Astrocyte (in vitro differentiated cells and primary cell): ENCODE measurements around the gene RAD54L.

ENCODE experiments used
- EZH2 ChIP-seq: IDR thresholded peaks from 2 replicates; pipeline ENCODE4 v1.6.1; 2012; ENCODE audit warnings: mild to moderate bottlenecking, low read length, inconsistent platforms; ENCODE audit not compliant: insufficient read depth
- TF ChIP-seq, protein P1 (sequence below): IDR thresholded peaks from 2 replicates; pipeline ENCODE4 v1.5.1; 2011; ENCODE audit warnings: low read depth, mild to moderate bottlenecking, inconsistent platforms, low read length, moderate library complexity; ENCODE audit not compliant: insufficient read depth

DNA sequence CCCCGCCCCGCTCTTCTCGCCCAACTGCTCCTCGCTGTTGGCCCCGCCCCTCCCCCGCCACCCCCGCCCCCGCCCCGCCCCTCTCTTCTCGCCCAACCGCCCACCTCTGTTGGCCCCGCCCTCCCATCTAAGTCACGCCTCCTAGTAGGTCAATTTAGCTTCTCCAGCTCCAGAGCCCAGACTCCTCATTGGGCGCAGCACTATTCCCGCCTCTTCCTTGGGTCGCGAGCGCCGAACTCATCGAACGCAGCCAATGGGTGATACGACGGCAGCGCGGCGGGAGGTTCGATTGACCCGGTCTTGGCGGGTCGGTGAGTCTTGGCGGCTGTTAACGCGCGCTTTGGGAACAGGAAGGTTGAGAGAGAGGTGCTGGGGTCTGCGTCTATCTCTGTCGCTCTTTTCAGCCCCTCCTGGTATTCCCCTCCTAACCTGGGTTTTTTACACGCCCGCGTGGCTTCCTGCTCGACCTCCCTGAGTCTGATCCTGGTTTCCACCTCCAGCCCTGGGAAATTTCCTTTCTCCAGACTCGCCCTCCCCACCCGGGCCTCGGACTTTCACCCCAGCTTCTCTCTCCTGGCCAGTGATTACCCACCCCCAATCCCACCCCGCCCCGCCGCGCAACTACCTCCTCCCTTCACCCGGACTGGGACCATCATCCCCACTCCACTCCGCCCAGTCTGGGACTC, at the start of gene RAD54L:
- no peak for TF ChIP-seq EZH2
- TF ChIP-seq, protein P1, sequence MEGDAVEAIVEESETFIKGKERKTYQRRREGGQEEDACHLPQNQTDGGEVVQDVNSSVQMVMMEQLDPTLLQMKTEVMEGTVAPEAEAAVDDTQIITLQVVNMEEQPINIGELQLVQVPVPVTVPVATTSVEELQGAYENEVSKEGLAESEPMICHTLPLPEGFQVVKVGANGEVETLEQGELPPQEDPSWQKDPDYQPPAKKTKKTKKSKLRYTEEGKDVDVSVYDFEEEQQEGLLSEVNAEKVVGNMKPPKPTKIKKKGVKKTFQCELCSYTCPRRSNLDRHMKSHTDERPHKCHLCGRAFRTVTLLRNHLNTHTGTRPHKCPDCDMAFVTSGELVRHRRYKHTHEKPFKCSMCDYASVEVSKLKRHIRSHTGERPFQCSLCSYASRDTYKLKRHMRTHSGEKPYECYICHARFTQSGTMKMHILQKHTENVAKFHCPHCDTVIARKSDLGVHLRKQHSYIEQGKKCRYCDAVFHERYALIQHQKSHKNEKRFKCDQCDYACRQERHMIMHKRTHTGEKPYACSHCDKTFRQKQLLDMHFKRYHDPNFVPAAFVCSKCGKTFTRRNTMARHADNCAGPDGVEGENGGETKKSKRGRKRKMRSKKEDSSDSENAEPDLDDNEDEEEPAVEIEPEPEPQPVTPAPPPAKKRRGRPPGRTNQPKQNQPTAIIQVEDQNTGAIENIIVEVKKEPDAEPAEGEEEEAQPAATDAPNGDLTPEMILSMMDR: no peak
